Keratinocyte (primary cell): ENCODE data around the gene PARVA.

Experiments used
- CTCF ChIP-seq, 3 experiments: IDR thresholded peaks in 1 of 3; conservative IDR thresholded peaks in 1 of 3; optimal IDR thresholded peaks in 1 of 3; 2 replicates in 2 of 3; 3 replicates in 1 of 3; pipeline versions ENCODE3 to v1.5.1; 2011; ENCODE audit warnings: low read length in 3 of 3, mild to moderate bottlenecking in 3 of 3, moderate library complexity in 2 of 3, control low read depth in 1 of 3, inconsistent platforms in 1 of 3; ENCODE audit not compliant: insufficient read depth in 2 of 3; ENCODE audit errors: extremely low read depth in 1 of 3
- EZH2 ChIP-seq: IDR thresholded peaks from one replicate; pipeline ENCODE4 v1.6.1; 2012; ENCODE audit warnings: inconsistent platforms, mild to moderate bottlenecking, low read length, moderate library complexity

- TF ChIP-seq EZH2 (no peak), CTCF (optimal IDR thresholded peaks at IDR 0.05 in 1 of 3, IDR thresholded peaks at IDR 0.05 in 1 of 3, conservative IDR thresholded peaks at IDR 0.05 in 1 of 3; ENCODE audit: extremely low read depth in 1 of 3, insufficient read depth in 2 of 3, low read length in 3 of 3) (no peak)
Observed at GRCh38 chr11:12392672-12393071, 15.3 kb downstream of the PARVA start.
